Cardiac septum (tissue), 1 donor: ENCODE measurements around the gene PHACTR1. TPM values are rescaled to one million over a fixed set of nuclear protein-coding genes. Genes with fewer than 3 reads are reported as not detected.

Experiments
- DNase-seq: peaks from one replicate; pipeline ENCODE4 v3.0.0-alpha.2; 2020; ENCODE audit warnings: low spot score
- intact Hi-C: fragments of 100-400 bp; cut with DNase I; formaldehyde crosslinking; loops from one replicate; pipeline ENCODE4 v1.14.0; 2022
- total RNA-seq: library from RNA; stranded (reverse); fragmentation: NEBNext Ultra II Directional; extraction: Animal tissue kit (Norgen Biotek cat#: 25700); gene quantifications from one replicate; pipeline ENCODE4 v1.2.1, GENCODE V29; 2021
- donor health status: DM: no; HTN: no; CAD: no.

PHACTR1 gene
- total RNA-seq, 1 donor from 2014 or later = 26.2 TPM

DNA sequence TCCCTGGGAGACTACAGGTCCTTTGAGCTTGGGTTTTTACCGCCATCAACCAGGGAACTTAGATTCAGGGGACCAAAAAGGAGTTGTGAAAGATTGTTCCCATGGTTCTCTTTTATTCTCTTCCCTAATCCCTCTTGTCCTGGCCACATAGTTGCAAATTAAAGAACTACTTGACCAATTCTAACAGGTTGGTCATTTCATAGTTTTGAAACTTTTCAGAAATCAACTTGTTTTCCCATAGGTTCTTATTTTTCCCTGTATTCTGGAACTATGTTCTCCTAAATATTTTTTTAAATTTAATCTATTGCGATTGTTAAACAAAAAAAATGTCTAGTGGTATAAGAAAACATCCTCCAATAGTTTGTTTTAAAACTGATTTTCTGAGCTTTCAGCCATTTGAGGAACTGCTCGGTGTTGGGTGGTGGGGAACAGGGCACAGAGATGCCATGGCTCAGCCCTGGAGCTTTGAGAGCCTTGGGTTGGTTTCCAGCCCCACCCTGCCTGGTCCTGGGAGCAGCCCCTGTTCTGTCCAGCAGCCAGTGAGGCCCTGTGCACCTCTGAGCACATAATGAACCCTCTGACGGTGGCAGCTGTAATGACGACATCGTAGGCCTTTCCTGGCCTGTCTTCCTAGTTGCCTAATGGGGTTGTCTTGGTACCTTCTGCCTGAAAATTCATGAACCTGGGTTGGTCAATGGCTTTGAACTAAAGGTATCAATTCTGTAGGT, 558.3 kb downstream of the PHACTR1 start:
- intact Hi-C loops = no loop called here
- DNase-seq = no peak

DNA sequence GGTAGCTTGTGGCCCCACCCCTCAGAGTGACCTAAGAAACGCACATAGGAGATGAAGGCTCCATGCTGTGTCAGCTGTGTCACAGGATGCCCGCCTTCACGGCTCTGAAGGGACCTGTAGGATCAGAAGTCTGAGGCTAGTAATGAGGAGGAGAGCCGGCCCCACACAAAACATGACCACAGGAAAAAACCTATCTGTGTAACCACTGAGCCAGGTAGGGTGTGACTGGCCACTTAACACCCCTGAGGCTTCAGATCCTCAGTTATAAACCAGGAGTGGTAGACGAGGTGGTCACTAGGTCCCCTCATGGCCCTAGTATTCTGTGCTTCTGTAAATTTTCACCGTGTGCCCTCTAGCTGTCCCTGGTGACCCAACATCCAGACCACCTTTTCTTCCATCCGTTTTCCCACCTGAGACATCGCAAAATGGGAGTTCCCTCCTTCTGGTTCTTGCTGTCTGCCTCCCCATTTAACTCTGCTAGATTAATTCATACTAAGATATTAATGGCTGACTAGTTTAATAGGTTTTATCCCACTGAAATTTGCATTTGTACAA, 558.9 kb downstream of the PHACTR1 start:
- intact Hi-C loops = no loop called here
- DNase-seq = peak; percentile 51

DNA sequence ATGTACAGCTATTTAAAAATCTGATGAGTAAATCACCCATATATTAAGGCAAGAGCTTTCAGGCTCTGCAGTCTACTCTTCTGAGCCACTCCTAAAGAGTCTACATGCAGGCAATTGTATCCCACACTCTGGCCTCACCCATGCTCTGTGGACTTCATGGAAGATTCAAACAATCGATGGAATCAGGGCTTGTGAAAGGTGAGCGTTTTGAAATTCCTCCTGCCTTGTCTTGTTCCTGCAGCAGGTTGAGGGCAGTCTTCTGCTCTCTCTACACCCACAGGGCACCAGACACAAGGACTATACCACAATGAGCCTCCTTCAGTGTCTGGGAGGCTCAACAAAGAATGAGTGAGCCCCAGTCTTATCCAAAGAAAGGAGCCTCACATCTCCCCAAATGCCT, 560.7 kb downstream of the PHACTR1 start:
- intact Hi-C loops = no loop called here
- DNase-seq = peak; percentile 15

DNA sequence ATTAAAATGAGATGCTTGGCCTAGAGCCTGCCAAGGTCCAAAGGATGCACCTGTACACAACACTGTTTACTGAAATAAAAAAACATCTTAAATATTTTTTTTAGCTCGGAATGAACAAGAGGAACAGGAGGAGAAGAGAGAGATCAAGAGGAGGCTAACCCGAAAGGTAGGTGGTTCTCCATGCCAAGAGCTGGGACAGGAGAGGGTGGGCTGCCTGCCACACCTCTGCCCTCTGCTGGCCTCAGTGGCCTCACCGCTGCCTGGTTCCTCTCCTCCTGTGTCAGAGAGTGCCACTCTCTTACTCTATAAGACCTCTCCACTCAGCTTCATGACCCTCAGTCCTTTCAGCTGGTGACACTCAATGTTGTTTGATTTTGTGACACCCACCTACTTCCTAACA, 561.6 kb downstream of the PHACTR1 start:
- intact Hi-C loops = no loop called here
- peak; percentile 56 for DNase-seq

DNA sequence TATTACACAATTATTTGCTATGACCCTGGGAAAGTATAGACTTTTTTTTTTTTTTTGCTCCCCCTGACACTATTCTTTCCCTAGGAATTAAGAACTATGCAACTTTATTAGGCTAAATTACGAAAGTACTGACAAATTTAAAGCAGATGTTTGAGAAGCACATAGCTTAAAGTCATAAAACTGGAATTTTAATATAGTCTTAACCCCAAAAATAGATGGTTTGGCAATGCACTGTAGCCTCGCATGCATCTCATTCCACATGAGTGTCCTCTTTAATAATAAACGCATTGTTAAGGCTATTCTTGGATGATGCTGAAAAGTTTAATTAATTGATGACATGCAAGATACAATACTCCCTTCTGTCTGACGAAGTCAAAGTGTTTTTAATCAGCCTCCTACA, 562.4 kb downstream of the PHACTR1 start:
- no peak for DNase-seq
- intact Hi-C loops = no loop called here

DNA sequence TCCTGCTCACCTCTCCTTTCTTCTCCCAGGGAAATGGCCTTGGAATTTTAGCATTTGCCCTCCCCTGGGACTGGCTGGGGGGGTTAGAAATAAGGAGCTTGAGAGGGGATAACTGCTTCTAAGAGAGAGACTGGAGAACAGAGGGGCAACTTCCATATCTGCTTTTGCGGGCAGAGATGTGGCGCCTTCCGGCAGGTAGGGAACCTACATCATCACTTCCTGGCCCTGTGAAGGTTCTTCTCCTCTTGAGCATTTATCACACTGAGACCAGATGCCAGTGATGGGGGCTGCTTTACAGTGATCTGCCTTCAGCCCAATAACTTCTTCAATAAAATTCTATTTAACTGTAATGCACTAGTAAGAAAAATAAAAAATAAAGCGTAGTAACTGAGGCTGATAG, 563.7 kb downstream of the PHACTR1 start:
- intact Hi-C loops = no loop called here

DNA sequence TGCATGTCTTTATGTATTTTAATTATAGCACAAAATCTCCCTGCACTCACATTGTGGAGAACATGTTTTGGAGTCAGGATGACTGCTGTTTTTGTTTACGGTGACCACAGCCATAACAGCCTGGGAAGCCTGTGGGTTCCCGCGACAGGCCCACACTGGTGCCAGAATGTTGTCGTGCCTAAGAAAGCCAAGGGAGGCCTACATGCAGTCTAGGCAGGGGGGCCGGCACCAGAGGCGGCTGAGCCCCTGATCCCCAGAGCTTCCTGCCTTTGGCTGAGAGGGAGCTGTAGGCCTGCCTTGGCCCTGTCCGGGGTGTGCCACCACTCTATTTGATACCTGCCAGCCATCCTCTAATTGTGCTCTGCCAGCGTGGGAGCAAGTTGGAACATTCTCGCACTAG, 565.1 kb downstream of the PHACTR1 start:
- DNase-seq = peak; percentile 49
- intact Hi-C loops = no loop called here

More for the DNA sequence above, 563.7 kb downstream of the PHACTR1 start:
- peak; percentile 74 for DNase-seq

DNA sequence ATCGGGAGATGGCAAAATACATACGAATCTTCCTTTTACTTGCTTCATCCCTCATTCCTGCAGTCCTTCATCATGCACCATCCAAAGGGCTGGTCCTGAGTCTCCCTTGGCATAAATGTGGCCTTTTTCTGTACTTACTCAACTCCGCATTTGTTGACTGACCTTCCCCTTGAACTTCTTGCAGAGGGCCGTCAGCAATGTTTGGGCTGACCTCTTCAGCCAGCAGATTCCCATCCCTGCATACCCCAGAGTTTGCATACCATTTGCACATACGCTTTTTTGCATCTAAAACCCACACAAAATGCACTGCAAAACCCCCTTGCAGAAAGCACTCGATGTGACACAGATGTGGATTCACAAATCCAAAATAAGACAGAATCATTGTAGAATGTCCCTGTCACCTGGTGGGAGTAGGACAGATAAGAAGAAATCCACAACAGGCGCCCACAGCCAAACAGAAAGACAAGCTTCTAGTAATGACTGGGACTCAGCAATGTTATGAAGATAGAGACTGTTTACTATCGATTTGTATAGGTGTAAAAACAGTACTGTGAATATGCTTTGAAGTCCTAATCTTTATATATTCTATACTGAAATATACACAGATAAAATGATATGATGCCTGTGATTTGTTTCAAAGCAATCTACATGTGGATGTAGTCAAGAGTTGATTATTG, 566.0 kb downstream of the PHACTR1 start:
- no peak for DNase-seq
- intact Hi-C loops = no loop called here

DNA sequence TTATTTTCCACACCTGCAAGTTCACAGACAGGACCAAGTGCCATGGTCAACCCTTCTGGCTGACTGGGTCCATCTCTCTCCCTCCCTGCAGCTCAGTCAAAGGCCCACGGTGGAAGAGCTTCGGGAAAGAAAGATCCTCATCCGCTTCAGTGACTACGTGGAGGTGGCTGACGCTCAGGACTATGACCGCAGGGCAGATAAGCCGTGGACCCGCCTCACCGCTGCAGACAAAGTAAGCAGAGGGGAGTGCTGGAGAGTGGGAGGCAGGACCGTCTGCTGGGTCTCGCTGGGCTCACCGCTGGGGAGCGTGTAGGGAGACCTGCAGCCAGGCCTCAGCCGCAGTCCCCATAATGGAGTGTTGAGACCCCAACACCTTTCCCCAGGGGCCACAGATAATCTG, 566.8 kb downstream of the PHACTR1 start:
- intact Hi-C loops = no loop called here
- no peak for DNase-seq

DNA sequence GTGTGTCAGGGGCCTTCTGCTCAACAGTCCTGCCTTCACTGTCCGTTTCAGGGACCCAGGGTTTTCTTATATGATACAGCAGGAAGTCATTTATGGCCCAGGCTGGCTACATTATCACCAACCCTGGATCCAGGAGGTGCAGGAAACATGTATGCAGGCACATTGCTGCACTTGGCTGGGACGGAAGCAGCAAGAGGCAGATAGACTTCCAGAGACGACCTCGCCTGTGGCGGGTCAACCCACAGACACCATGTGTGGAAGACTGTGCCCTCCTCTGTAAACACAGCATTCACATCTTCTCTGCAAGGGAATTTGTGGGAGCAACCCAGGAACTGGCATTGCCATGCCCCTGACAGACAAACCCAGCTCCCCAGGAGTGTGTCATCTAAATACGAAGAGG, 568.1 kb downstream of the PHACTR1 start:
- DNase-seq = peak; percentile 9
- intact Hi-C loops = no loop called here

DNA sequence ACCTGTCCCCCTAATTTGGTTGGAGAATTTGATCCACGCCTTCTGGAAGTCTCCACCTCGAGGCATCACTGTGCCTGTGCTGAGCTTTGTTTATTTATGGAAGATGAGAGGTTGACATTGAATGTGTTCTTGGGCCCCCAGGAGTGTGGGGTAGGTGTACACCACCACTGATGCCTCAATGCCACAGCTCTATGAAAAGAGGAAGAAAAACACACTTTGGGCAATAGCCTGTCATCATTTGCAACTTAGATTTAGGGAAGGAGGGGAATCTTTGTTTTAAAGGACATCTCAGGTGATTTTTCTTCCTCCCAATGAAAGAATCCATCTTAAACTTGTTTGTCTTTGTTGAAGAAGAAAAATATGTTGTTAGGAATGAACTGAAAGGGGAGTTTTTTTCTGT, 569.1 kb downstream of the PHACTR1 start:
- no peak for DNase-seq
- intact Hi-C loops = no loop called here

DNA sequence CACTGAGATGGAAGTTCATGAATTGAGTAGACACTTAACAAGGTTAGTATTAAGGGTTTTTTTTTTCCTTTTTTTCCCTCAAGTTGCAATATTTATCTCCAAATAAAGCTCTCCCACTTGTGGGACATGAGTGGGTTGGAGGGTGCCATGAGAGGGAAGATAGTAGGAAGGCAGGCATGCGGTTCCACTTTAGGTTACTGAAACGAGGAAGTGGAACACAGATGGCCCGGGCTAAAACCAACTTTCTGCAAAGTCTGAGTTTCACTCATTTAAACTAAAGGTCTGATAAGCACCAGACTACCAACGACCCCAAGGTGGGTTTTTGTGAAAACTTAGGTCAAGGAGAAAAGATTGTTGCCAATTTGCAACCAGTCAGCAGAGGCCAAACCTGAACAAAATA, 569.6 kb downstream of the PHACTR1 start:
- intact Hi-C loops = no loop called here
- DNase-seq = no peak

DNA sequence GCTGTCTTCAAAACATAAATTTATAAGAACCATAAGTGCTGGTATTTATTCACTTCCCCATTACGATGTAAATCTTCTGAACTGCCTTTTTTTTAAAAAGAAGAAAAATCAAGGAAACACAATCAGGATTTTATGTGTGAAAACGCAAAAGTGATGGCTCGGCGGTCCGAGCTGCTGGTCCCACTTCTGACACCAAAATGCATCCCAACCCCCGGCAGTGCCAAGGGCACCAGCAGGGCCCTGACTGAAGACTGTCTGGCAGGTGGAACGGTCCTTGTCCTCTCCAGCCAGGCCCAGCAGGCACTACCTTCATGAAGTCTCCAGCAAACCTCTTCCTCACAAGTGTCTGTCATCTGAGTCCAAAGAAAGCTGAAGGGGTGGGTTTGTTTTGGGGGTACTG, 570.5 kb downstream of the PHACTR1 start:
- DNase-seq = no peak
- intact Hi-C loops = no loop called here

DNA sequence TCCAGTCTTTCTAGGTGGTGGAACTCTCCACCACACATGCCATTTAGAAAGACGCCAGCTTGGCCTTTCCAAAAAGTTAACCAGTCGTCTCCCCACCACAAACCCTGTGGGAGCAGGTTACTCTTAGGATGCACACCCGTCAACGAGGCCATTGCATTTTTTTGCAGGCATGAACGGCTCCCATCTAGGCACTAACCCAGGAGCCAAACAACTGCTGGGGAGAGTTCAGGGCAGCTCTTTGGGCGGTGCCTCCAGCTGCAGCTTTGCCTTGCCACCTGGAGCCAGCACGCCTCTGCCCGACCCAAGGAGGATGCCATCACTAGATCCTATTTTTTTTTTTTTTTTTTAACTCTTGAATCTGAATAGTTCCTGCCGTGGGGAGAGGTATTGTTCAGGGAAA, 571.9 kb downstream of the PHACTR1 start:
- DNase-seq = no peak
- intact Hi-C loops = no loop called here

DNA sequence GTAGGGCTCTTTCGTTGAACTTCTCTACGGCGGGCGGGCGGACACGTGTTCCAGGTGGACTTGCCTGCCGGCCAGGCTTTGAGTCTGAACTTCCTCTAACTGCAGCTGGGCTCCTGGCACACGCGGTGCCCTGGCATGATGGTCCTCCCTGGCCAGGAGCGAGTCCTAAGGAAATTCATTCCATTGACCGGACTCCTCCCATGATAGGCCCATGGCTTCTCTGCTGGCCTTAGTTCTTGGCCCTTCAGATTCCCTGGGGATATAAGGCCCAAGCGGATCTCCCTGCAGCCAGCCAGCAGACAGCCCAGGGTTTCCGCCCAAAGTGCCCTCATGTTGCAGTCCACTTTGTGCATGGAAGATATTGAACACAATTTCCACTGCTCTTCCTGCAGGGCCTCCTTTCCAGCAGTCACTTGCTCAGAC, 572.4 kb downstream of the PHACTR1 start:
- intact Hi-C loops = no loop called here
- DNase-seq = peak; percentile 63

DNA sequence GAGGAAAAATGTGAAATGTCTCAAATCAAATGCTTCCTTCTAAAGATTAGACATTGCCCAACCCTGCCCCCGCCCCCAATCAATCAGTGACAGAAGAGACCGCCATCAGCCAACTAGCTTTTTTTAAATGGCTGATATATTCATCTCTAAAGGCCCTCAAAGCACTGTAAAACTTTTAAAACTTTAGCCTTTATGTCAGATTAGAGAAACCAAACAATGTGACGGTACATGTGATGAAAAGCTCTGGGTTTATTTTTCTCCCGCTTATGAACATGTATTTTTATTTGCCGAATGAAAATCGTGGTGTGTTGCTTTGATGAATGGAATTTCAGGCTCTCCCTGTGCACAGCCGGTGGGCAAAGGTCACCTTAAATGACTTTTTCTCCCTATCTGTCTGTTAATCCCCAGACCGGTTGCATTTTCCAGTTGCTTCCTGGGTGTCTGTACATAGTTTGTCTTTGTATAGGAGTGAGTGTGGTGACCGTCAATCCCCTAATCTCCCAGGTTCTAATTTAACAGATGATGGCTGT, 573.3 kb downstream of the PHACTR1 start:
- intact Hi-C loops = no loop called here
- DNase-seq = no peak

DNA sequence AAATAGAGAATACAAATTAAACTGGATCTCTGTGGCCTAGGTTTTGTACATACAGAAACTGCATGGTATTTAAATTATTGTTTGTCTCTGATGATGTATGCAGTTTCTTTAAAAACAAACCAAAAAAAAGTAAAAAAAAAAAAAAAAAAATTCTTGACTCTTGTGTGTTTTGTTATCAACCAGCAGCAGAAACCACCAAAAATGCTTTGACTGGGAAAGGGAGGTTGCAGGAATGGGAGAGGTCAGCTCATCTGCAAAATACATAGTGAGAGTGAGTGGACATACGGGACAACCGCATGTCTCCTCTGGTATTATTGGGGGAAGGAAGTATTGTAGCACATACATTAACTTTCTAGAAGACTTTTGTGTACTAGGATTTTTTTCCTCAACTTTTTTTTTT, 573.8 kb downstream of the PHACTR1 start:
- DNase-seq = no peak
- intact Hi-C loops = no loop called here

DNA sequence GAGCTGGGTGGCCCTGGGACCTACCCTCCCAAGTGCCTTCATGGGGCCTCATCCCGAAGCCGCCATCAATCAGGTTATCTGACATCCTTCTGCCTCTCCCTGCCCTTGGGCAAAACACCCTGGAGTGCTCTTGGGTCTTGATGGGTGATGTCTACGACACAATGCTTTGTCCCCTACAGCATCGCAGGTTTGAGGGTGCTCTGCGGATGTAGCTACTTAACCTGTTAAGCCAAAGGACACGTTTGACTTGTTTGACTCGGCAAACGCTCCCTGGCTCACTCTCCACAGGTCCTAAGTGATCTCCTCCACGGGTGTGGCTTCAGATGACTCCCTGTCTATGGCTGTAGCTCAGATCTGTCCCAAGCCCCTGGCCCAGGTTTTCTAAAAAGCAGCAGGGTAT, 576.2 kb downstream of the PHACTR1 start:
- intact Hi-C loops = no loop called here
- no peak for DNase-seq

DNA sequence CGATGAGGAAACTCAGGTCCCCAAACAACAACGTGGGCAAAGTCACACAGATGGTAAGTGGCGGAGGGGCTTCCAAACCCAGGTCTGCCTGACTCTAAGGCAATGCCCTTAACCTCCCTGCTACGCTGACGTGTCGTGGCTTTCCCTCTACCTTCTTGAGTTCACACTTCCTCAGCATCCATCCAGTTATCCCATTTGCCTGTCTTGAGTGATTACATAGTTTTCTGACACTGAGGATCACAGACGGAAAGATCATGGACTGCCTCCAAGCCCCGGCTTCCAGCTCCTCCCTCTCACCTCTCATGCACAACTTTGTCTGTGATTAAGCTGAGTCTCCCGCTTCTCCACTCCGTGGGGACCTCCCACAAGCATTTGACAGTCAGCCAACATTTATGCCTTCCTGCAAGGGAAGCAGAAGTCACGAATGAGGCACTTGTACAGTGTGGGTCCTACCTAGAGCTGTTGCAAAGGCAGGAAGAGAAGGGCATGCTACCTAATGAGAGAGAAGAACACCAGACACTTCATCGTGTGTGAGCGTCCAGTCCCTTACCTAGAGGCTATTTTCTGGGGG, 578.0 kb downstream of the PHACTR1 start:
- intact Hi-C loops = no loop called here
- DNase-seq = peak; percentile 71

DNA sequence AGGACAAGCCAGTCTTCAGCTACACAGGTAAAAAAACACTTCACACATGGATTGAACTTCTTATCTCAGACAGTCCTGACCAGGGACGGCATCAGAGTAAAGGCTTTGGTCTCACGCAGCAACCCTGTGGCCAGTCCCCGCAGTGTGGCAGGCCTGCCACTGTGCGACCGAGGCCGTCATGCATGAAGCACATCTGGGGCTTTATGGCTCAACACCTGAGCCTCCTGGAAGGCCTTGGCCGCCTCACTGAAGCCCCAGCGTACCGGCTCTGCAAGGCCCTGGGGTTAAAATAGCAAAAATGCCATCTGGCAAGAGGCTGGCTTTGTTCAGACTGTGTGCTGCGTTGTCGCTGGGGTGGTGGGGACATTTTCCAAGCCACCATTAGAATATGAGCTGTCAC, 579.0 kb downstream of the PHACTR1 start:
- peak; percentile 51 for DNase-seq
- intact Hi-C loops = no loop called here
